Transverse colon (tissue), 4 donors: ENCODE measurements around the gene IFT88. TPM values are rescaled to one million over a fixed set of nuclear protein-coding genes. Genes with fewer than 3 reads are reported as not detected.

Source experiments
- DNase-seq: peaks from one replicate; pipeline ENCODE4 v3.0.0-alpha.2; 2019
- H3K27ac ChIP-seq, 4 donors: fragments of 200-600 bp; sonication (generic); 2 replicates each; pipeline ENCODE4 v1.5.1; 2016 to 2018; ENCODE audit warnings: inconsistent platforms in 4 of 4
- H3K27me3 ChIP-seq: fragments of 200-600 bp; sonication (generic); 2 replicates; pipeline ENCODE4 v1.5.1; 2017; ENCODE audit warnings: inconsistent platforms
- H3K36me3 ChIP-seq, 4 donors: fragments of 200-600 bp; sonication (generic); 2 replicates each; pipeline ENCODE4 v1.5.1; 2017 to 2019; ENCODE audit warnings: inconsistent platforms in 4 of 4
- H3K4me1 ChIP-seq, 4 donors: fragments of 200-600 bp; sonication (generic); 2 replicates each; pipeline ENCODE4 v1.5.1; 2017 to 2020; ENCODE audit warnings: inconsistent platforms in 4 of 4
- H3K4me3 ChIP-seq, 4 donors: fragments of 200-600 bp; sonication (generic); 1 replicate in 1 of 4; 2 replicates in 3 of 4; pipeline versions ENCODE4 v1.5.1 to v1.6.1; 2017 to 2019; ENCODE audit warnings: inconsistent platforms in 4 of 4
- H3K9me3 ChIP-seq, 2 donors: fragments of 200-600 bp; sonication (generic); 2 replicates each; pipeline ENCODE4 v1.5.1; 2017 to 2019; ENCODE audit warnings: inconsistent platforms in 2 of 2
- EP300 ChIP-seq: sonication (generic); formaldehyde crosslinking; IDR thresholded peaks from one replicate; pipeline ENCODE4 v1.6.1; 2017; ENCODE audit warnings: antibody characterized with exemption, low read depth
- POLR2A ChIP-seq: fragments of 450-650 bp; IDR thresholded peaks from one replicate; pipeline ENCODE4 v1.6.1; 2016; ENCODE audit warnings: antibody characterized with exemption, mild to moderate bottlenecking, moderate library complexity
- POLR2AphosphoS5 ChIP-seq, 3 donors: sonication (generic); formaldehyde crosslinking; IDR thresholded peaks; one replicate each; pipeline ENCODE4 v1.6.1; 2016; ENCODE audit warnings: antibody characterized with exemption in 3 of 3
- WGBS, 2 donors: methylation state at CpG; one replicate each; pipeline ENCODE4 v1.1.5; 2018; ENCODE audit warnings: low coverage in 1 of 2; 5-methylcytosine and 5-hydroxymethylcytosine counted together
- in situ Hi-C, 4 donors: fragments of 200-750 bp; cut with MboI; loops; one replicate each; pipeline versions ENCODE4 v1.15.0 to v1.15.1; 2017; ENCODE audit warnings: low sequenced_read_pairs in 3 of 4, low pct_ligation_motif_present in 1 of 4, low pct_unique_long_range_greater_than_20kb in 1 of 4
- intact Hi-C: fragments of 100-400 bp; cut with DNase I; formaldehyde crosslinking; loops from one replicate; pipeline ENCODE4 v1.15.1; 2023; ENCODE audit warnings: low total_unique reads
- total RNA-seq, 4 donors: library from RNA; depleted of rRNA; stranded (reverse); fragments of >200 nt; gene quantifications; one replicate each; pipeline ENCODE4 v1.1.0, GENCODE V29; 2016
- TF ChIP-seq, protein P1 (sequence below), 5 experiments: fragments of 200-600 bp in 3 of 5; fragments of 450-650 bp in 2 of 5; sonication (generic) in 3 of 5; IDR thresholded peaks; 1 replicate in 2 of 5; 2 replicates in 3 of 5; pipeline ENCODE4 v1.5.1; 2016 to 2017; ENCODE audit warnings: antibody characterized with exemption in 5 of 5, inconsistent platforms in 3 of 5, mild to moderate bottlenecking in 2 of 5, moderate library complexity in 1 of 5

IFT88 gene
- total RNA-seq, 4 donors from 2014 or later = 3.4 to 22.9 (median 16.6) TPM

DNA sequence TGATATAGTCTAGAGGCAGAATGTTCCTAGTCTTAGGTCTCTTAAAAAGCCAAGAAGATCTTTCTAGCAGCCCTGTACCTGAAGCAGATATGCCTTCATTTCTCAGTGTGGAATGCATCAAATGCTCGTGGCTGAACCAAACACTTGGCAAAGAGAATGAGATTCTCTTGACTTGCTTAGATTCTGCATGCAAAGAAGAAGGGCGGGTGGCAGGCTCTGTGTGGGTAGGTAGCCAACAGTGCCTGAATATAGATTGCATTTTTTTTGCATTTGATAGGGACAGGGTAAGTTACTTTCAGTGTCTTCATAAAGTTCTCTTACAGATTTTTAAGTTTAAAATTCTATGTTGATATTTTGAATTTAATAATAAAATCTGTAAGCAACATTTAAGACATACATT lies 27.3 kb downstream of the IFT88 start:
- no peak overlapping the region for H3K4me3 ChIP-seq
- H3K9me3 ChIP-seq = no peaks in the 10 kb centered on the region
- no peak overlapping the region for H3K27ac ChIP-seq
- WGBS, 2 donors = 86% methylated on average over 2 of the region's 2 CpGs; no CpG with 5 or more reads in 1 of the 2 donors
- intact Hi-C loops = no loop called here
- peaks cover 0 to 16% (median 6%) of the 10 kb centered on the region in 4 donors for H3K36me3 ChIP-seq
- in situ Hi-C loops = no loop called here
- TF ChIP-seq, protein P1, sequence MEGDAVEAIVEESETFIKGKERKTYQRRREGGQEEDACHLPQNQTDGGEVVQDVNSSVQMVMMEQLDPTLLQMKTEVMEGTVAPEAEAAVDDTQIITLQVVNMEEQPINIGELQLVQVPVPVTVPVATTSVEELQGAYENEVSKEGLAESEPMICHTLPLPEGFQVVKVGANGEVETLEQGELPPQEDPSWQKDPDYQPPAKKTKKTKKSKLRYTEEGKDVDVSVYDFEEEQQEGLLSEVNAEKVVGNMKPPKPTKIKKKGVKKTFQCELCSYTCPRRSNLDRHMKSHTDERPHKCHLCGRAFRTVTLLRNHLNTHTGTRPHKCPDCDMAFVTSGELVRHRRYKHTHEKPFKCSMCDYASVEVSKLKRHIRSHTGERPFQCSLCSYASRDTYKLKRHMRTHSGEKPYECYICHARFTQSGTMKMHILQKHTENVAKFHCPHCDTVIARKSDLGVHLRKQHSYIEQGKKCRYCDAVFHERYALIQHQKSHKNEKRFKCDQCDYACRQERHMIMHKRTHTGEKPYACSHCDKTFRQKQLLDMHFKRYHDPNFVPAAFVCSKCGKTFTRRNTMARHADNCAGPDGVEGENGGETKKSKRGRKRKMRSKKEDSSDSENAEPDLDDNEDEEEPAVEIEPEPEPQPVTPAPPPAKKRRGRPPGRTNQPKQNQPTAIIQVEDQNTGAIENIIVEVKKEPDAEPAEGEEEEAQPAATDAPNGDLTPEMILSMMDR (IDR thresholded peaks at IDR 0.05) = no peak
- TF ChIP-seq POLR2A = no peak
- no peak for TF ChIP-seq EP300
- no peak for TF ChIP-seq POLR2AphosphoS5 (IDR thresholded peaks at IDR 0.05)
- H3K27me3 ChIP-seq = no peaks in the 10 kb centered on the region
- DNase-seq = no peak
- H3K4me1 ChIP-seq = peaks cover 0 to 21% (median 10%) of the 10 kb centered on the region in 4 donors

DNA sequence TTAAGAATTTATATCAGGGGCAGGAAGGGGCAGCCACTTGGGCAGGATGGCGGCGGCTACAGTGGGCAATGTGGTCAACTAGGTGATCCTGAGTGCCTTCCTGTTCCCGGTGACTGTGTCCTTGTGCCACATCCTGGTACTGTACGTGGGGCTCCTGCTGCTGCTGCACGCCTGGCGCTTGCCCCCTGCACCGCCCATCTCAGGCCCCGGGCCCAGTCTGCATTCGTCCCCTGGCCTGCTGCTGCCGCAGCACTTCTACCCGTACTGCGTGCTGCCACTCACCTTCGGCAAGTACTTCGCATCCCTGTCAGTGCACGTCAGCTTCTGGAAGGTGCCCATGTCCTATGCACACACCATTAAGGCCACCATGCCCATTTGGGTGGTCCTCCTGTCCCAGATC lies 40.1 kb downstream of the IFT88 start:
- WGBS, 2 donors = 97 to 98% methylated on average over 9 to 15 of the region's 15 CpGs
- in situ Hi-C loops = no loop called here
- H3K27me3 ChIP-seq = no peaks in the 10 kb centered on the region
- H3K36me3 ChIP-seq = peaks cover 0 to 11% (median 0%) of the 10 kb centered on the region in 4 donors
- no peak for DNase-seq
- no peak overlapping the region for H3K4me3 ChIP-seq
- no peaks in the 10 kb centered on the region for H3K9me3 ChIP-seq
- TF ChIP-seq, protein P1 (IDR thresholded peaks at IDR 0.05) = no peak
- TF ChIP-seq POLR2AphosphoS5 (IDR thresholded peaks at IDR 0.05) = no peak
- no peak for TF ChIP-seq POLR2A
- no peak for TF ChIP-seq EP300
- H3K4me1 ChIP-seq = no peaks in the 10 kb centered on the region
- intact Hi-C loops = no loop called here
- H3K27ac ChIP-seq = no peak overlapping the region

DNA sequence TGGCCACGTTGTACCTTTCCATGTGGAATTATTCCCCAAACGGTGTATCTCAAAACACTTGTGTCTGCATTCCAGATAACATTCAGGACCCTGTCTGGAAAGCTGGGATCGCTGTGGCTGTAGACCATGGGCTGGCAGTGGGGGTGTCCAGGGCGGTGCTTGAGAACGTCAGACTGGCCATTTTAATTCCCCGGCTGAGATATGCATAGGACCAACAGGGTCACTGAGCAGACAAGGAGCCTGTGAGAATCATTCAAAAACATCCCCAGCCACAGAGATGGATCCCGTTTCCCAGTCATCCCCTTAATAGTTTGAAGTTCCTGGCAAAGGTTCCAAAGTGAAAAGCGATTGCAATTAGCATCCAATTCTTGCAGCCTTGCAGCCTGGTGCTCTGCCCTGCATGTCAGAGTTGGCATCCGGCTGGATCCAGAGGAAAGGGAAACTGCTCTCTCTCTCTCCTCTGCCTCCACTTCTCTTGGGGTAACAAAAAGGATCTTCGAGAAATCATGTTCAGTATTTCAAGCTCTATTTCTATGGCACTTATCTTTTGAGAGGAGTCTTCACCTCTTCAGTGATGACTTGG lies 41.6 kb downstream of the IFT88 start:
- 82 to 94% methylated on average over 8 to 10 of the region's 10 CpGs for WGBS, 2 donors

DNA sequence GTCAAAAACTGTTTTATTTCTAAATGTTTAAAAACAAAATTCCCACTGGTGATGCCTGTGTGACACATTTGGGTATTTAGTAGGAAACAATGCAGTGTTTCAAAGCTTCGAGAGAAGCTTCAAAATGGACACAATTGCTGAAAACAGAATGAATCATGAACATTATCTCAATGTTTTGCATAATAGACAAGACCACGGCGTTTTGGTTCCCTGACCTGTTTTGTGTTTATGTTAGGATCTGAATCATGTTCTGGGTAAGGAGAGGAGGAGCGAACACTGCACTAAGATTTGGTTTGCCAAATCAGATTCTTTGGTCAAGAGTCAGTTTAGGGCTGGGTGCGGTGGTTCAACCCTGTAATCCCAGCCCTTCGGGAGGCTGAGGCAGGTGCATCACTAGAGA lies 42.2 kb downstream of the IFT88 start:
- TF ChIP-seq EP300 = no peak
- TF ChIP-seq, protein P1 (IDR thresholded peaks at IDR 0.05) = no peak
- no peak for TF ChIP-seq POLR2AphosphoS5 (IDR thresholded peaks at IDR 0.05)
- no peak for TF ChIP-seq POLR2A
- H3K4me1 ChIP-seq = no peaks in the 10 kb centered on the region
- no peak for DNase-seq
- H3K4me3 ChIP-seq = no peak overlapping the region
- H3K27me3 ChIP-seq = no peaks in the 10 kb centered on the region
- H3K27ac ChIP-seq = no peak overlapping the region
- H3K9me3 ChIP-seq = no peaks in the 10 kb centered on the region
- in situ Hi-C loops = no loop called here
- H3K36me3 ChIP-seq = peaks cover 0 to 11% (median 0%) of the 10 kb centered on the region in 4 donors
- 86 to 90% methylated on average over 3 to 6 of the region's 6 CpGs for WGBS, 2 donors
- intact Hi-C loops = no loop called here

More for the DNA sequence above, 41.6 kb downstream of the IFT88 start:
- H3K36me3 ChIP-seq = peaks cover 0 to 11% (median 0%) of the 10 kb centered on the region in 4 donors
- TF ChIP-seq, protein P1 (IDR thresholded peaks at IDR 0.05) = no peak
- no peak for TF ChIP-seq POLR2AphosphoS5 (IDR thresholded peaks at IDR 0.05)
- TF ChIP-seq POLR2A = no peak
- no peak for TF ChIP-seq EP300
- no peak overlapping the region for H3K27ac ChIP-seq
- in situ Hi-C loops (no loop called here), intact Hi-C loops (no loop called here)
- no peaks in the 10 kb centered on the region for H3K27me3 ChIP-seq
- H3K9me3 ChIP-seq = no peaks in the 10 kb centered on the region
- no peak for DNase-seq
- H3K4me1 ChIP-seq = no peaks in the 10 kb centered on the region
- no peak overlapping the region for H3K4me3 ChIP-seq
